Nephron (organoid): ENCODE measurements around the gene SLC16A11.
A peak's percentile ranks its signal among the peaks of the same experiment; 100 is the strongest.

Experiments
- H3K27ac Mint-ChIP-seq, 3 experiments: 2 replicates each; pipeline ENCODE4 v1.8.0; 2020; ENCODE audit warnings: mixed read lengths in 3 of 3, mild to moderate bottlenecking in 2 of 3, moderate library complexity in 1 of 3
- H3K27me3 Mint-ChIP-seq: 2 replicates; pipeline ENCODE4 v1.8.0; 2021; ENCODE audit warnings: low read depth, mild to moderate bottlenecking, moderate library complexity, mixed read lengths
- H3K36me3 Mint-ChIP-seq: 2 replicates; pipeline ENCODE4 v1.8.0; 2020; ENCODE audit warnings: low read depth, mixed read lengths
- H3K4me1 Mint-ChIP-seq: 2 replicates; pipeline ENCODE4 v1.8.0; 2020; ENCODE audit warnings: mixed read lengths
- H3K4me3 Mint-ChIP-seq, 3 experiments: 2 replicates each; pipeline ENCODE4 v1.8.0; 2020; ENCODE audit warnings: mild to moderate bottlenecking in 3 of 3, mixed read lengths in 3 of 3, moderate library complexity in 2 of 3
- H3K9me3 Mint-ChIP-seq: 2 replicates; pipeline ENCODE4 v1.8.0; 2020; ENCODE audit warnings: mixed read lengths
- TF ChIP-seq, protein P1 (sequence below), 3 experiments: fragments of 200-600 bp; sonication (generic); IDR thresholded peaks; one replicate each; pipeline ENCODE4 v1.5.0; 2021; ENCODE audit warnings: antibody characterized with exemption in 3 of 3; ENCODE audit not compliant: unreplicated experiment in 3 of 3

Gene SLC16A11

GRCh38 chr17:7023576-7024401 is 20.1 kb downstream of the SLC16A11 start:
- TF ChIP-seq, protein P1, sequence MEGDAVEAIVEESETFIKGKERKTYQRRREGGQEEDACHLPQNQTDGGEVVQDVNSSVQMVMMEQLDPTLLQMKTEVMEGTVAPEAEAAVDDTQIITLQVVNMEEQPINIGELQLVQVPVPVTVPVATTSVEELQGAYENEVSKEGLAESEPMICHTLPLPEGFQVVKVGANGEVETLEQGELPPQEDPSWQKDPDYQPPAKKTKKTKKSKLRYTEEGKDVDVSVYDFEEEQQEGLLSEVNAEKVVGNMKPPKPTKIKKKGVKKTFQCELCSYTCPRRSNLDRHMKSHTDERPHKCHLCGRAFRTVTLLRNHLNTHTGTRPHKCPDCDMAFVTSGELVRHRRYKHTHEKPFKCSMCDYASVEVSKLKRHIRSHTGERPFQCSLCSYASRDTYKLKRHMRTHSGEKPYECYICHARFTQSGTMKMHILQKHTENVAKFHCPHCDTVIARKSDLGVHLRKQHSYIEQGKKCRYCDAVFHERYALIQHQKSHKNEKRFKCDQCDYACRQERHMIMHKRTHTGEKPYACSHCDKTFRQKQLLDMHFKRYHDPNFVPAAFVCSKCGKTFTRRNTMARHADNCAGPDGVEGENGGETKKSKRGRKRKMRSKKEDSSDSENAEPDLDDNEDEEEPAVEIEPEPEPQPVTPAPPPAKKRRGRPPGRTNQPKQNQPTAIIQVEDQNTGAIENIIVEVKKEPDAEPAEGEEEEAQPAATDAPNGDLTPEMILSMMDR (IDR thresholded peaks at IDR 0.05; ENCODE audit: unreplicated experiment in 3 of 3): no peak
- H3K9me3 Mint-ChIP-seq: no peaks in the 10 kb centered on the region
- H3K27me3 Mint-ChIP-seq: peaks cover 67% of the 10 kb centered on the region
- peaks cover 17% of the 10 kb centered on the region for H3K4me1 Mint-ChIP-seq
- H3K4me3 Mint-ChIP-seq: peak overlapping the region; percentile 28 to 76 (median 68)
- no peaks in the 10 kb centered on the region for H3K36me3 Mint-ChIP-seq
- H3K27ac Mint-ChIP-seq: peak overlapping the region in 2 of 3 experiments; percentile 4 to 72

DNA sequence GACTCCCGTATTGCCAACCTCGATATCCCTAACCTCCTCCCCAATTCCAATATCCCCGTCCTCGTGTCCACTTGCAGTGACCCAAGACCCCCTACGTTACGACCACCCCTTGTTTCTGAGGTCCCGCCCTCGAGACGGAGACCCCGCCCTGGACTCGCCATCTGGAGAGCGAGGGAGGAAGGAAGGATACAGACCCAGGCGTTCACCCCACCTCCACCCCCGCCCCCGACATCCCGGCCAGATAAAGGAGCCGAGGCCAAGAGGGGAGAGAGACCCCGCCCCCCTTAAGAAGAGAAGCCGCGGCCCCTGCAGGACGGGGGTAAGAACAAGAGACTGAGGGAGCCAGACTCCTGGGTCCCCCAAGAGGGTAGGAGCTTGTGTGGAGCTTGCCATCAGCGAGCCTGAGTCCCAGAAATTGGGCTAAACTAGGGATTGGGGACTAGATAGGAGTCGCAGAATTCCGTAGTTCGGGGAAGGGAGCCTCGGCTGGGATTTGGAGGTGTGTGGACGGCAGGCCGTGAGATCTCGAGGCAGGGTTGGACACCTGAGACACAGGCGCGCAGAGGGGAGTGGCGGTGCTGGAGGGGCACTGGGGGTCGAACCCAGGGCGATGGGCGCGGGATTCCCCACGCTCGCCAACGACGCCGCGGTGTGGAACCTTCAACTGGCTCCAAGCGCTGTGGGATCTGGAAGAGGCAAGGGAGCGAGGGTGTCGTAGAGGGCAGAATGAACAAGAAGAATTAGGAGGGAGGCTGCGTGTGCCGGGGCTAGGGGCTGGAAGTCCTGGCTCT is 20.9 kb downstream of the SLC16A11 start, which contains the start of gene BCL6B:
Gene BCL6B, plus strand, starts transcription at position 270 of the 791 bp plus-strand sequence. CDS start 622 bp downstream, outside the sequence.
- H3K27ac Mint-ChIP-seq: peak within 1 kb of the TSS; percentile 4 to 72 (median 33)
- peaks cover 23% of the 10 kb centered on the region for H3K4me1 Mint-ChIP-seq
- peak within 1 kb of the TSS; percentile 56 to 76 (median 68) for H3K4me3 Mint-ChIP-seq
- no peaks in the 10 kb centered on the region for H3K36me3 Mint-ChIP-seq
- no peaks in the 10 kb centered on the region for H3K9me3 Mint-ChIP-seq
- H3K27me3 Mint-ChIP-seq: peaks cover 70% of the 10 kb centered on the region
- TF ChIP-seq, protein P1 (IDR thresholded peaks at IDR 0.05; ENCODE audit: unreplicated experiment in 3 of 3): no peak

- peak overlapping the region; percentile 56 to 76 (median 68) for H3K4me3 Mint-ChIP-seq
- TF ChIP-seq, protein P1 (IDR thresholded peaks at IDR 0.05; ENCODE audit: unreplicated experiment in 3 of 3): peak; percentile 92 to 94 (median 93)
- H3K4me1 Mint-ChIP-seq: peaks cover 25% of the 10 kb centered on the region
- H3K9me3 Mint-ChIP-seq: no peaks in the 10 kb centered on the region
- H3K27ac Mint-ChIP-seq: peak overlapping the region in 2 of 3 experiments; percentile 33 to 72
- no peaks in the 10 kb centered on the region for H3K36me3 Mint-ChIP-seq
- peaks cover 70% of the 10 kb centered on the region for H3K27me3 Mint-ChIP-seq
Observed at GRCh38 chr17:7021993-7022778, 21.7 kb downstream of the SLC16A11 start.

- Mint-ChIP-seq H3K4me1 (peaks cover 27% of the 10 kb centered on the region), H3K4me3 (peak overlapping the region; percentile 53 to 68 (median 54)), H3K27ac (peak overlapping the region; percentile 26 to 64 (median 63)), H3K9me3 (no peaks in the 10 kb centered on the region), H3K36me3 (no peaks in the 10 kb centered on the region), H3K27me3 (peaks cover 59% of the 10 kb centered on the region)
- TF ChIP-seq, protein P1 (IDR thresholded peaks at IDR 0.05; ENCODE audit: unreplicated experiment in 3 of 3): no peak
Observed at GRCh38 chr17:7020894-7021664, 22.8 kb downstream of the SLC16A11 start.
